GM21619 (cell line): Measurements from ENCODE around the gene CCDC6.

Experiments used
- ATAC-seq: cut with Tn5 transposase; IDR thresholded peaks from one replicate; pipeline ENCODE4 v1.9.1; 2021; ENCODE audit not compliant: unreplicated experiment

Gene CCDC6

DNA sequence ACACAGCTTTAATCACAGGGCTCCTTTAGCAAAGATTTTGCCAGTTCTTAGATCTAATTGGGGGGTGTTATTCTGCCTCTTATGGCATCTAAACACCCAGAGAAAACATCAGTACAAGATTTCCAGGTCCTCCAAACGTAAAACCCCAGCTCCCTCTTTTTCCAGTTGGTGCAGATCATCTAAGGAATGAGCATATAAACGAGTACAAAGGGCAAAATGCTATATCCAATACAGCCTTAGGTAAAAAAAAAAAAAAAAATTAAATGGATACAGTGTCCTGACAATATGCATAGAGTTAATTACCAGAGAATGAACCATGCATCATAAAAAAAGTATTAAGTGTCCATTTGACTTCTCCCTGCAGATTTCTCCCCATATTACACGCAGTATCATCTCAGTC, 50.3 kb downstream of the CCDC6 start:
- ATAC-seq: no peak

DNA sequence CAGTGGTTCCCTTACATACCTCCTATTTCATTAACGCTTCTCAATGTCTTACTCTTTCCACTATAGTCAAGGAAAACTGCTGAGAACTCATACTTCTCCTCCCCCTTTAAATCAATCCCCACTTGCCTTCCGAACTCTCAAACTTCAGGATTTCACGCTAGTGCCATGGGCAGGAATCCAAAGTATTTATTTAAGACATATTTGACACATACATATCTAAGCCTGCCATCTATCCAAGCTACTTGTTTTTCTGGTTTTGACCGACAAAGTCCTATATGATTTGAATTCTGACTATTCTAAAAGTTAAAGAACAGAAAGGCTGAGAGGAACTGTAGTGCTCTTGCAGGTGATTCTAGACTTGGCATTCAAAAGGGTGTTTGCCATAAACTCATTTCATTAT, 51.8 kb downstream of the CCDC6 start:
- no peak for ATAC-seq

- no peak for ATAC-seq
These were observed 53.7 kb downstream of the CCDC6 start for GRCh38 chr10:59852670-59853069.

DNA sequence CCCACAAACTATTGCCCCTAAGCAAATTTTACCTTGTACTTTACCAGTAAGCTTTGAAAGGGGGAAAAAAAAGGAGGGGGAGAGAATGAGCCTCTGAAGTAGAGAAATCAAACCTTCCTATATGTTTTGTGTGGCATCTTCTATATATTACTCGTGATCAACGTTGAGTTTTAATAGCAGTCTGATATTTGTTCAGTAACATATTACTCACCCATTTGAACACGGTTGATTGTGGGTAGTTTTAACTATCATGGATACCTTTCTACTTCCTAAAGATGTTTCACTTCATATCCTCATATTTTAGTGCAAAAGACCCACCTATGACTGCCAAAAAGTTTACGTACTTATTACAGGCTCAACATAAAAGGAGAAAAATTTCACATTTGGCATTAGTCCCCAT, 54.5 kb downstream of the CCDC6 start:
- no peak for ATAC-seq

DNA sequence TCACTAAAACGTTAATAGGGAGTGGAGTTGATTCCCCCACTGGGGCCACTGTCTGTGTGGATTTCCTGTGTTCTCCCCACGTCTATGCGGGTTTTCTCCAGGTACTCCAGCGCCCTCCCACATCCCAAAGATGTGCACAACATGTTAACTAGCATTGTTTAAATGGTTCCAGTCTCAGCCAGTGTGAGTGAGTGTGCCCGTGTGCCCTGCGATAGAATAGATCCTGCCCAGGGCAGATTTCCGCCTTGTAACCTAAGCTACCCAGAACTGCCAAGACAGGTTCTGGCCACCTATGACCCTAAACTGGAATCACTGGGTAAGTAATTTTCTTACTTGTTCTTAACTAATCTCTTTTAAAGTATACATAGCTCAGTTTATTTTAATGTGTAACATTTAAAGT, 58.5 kb downstream of the CCDC6 start:
- no peak for ATAC-seq

DNA sequence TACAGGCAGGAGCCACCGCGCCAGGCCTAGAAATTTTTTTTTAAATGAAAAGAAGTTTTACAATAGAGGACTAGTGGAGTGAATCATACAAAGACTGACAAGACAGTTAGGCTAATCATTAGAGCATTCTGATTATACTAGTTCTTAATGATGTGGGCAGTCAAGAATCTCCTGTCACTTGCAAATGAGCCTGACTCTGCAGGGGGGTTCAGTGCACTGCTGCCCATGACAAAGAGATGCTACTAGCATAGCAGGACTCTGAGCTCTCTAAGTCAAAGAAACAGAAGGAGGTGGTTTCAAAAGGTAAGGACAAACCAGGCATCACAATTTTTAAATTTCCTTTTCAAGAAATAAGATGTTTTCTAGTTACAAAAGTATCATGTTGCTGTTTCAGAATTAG, 59.0 kb downstream of the CCDC6 start:
- peak; percentile 69 for ATAC-seq

DNA sequence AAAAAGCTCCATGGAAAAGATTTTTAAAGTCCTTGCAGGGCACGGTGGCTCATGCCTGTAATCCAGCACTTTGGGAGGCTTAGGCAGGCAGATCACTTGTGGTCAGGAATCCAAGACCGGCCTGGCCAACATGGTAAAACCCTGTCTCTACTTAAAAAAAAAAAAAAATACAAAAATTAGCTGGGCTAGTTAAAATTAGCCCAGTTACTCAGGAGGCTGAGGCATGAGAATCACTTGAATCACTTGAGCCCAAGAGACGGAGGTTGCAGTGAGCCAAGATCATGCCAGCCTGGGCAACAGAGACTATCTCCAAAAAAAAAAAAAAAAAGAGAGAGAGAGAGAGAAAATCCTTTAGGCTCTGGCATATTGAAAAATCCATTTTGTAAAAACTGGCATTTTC, 61.9 kb downstream of the CCDC6 start:
- ATAC-seq: no peak

DNA sequence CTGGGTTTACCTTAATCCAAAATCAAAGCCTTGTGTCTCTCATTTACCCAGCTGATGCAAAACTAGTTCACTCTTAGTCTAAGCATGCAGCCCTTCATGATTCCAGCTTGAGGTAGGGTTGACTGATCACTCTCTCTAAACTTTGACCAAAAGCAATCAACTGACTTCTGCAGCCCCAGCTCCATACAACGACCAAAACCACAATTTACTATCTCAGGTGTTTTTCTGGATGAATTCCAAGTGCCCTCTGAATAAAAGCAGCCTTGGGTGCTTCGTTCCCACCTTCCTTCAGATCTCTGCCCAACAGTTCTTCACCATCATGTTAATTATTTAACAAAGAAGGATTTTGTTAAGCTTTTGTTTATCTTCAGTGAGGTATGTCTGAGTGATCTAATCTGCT, 62.6 kb downstream of the CCDC6 start:
- ATAC-seq: no peak

- no peak for ATAC-seq
These were observed 66.8 kb downstream of the CCDC6 start for GRCh38 chr10:59839576-59839975.

DNA sequence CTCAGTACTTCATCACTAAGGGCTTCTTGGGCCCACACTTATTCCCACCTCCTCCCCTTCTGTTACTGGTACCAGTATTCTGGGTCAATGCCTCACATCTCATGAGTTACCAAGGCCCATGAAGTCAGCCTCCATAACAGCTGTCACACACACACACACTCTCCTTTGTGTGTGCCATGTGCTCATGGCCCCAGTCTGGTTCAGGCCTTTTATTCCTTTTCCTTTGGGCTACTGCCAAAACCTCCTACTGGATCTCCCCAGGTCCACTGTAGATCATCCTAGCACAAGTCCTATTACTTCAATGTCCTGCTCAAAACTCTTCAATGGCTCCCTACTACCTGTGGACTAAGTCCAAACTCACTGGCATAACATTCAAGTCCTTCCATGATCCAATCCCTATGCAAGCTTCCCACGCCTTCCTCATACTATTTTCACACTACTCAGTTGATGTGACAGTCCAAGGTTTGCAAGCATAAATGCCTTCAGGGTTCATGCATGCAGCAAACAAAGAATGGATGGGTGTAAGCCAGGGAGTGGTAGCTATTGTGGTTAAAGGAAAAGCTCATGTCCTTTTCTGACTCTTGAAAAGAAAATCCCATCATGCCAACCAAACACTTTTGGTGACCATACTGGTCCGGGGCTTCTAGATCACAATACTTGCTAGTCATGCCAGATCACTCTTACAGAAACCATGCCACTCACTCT, 68.1 kb downstream of the CCDC6 start:
- no peak for ATAC-seq

DNA sequence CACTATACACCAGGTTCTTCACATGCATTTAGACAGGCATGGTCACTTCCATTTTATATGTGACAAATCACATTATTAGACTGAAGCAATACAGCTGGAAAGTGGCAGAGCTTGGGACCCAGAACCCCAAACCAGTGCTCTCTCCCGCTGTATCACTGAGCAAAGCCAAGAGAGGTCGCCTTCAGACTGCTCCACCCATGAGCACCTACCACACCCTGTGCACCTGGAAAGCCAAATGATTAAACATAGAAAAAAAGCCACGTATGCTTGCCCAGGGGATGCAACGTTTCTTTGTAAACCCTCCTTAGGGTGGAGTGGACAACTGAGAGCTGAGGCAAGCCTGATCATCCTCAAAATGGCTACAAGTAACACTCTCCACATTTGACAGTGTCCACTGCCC, 72.5 kb downstream of the CCDC6 start:
- ATAC-seq: no peak

DNA sequence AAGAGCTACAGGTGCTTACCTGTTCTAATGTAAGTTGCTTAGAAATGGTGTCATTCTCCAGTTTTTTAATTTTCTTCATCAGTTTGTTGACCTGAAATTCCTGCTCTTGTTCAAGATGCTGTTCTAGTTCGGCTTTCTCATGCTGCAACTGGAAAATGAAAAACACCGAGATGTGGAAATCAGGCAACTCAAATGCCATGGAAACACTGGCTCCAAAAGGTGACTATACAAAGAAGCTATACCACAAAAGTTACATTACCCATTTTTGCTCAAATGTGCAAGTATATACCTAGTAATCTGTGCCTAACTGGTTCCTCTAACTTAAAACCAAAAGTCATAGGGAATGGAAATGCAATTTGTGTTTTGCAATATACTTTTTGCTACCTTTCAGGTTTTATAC, 73.8 kb downstream of the CCDC6 start:
- ATAC-seq: no peak

- no peak for ATAC-seq
These were observed 74.5 kb downstream of the CCDC6 start for GRCh38 chr10:59831658-59832503.

- ATAC-seq: no peak
These were observed 75.6 kb downstream of the CCDC6 start for GRCh38 chr10:59830601-59831259.

GRCh38 chr10:59829601-59830000, 76.8 kb downstream of the CCDC6 start:
- peak; percentile 66 for ATAC-seq

- peak; percentile 41 for ATAC-seq
These were observed 77.3 kb downstream of the CCDC6 start for GRCh38 chr10:59829024-59829423.

DNA sequence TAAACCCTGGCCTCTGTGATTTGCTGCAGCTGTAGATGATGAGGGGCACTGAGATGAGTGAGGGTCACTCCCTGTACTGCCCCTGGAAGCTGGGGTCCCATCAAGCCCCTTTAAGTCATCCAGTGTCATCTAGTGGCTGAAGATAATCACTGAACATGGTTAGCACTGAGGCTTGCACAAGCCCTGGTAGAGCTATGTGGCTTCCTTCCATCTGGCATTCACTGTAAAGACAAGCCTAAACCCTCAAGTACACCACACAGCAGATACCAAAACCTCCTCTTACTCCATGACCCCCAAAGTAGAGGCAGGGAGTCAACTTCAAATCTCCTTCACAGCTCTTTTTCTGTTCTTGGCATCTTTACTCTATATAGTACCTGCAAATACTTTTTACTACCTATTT, 80.4 kb downstream of the CCDC6 start:
- ATAC-seq: no peak

- ATAC-seq: no peak
These were observed 82.6 kb downstream of the CCDC6 start for GRCh38 chr10:59823751-59824150.

DNA sequence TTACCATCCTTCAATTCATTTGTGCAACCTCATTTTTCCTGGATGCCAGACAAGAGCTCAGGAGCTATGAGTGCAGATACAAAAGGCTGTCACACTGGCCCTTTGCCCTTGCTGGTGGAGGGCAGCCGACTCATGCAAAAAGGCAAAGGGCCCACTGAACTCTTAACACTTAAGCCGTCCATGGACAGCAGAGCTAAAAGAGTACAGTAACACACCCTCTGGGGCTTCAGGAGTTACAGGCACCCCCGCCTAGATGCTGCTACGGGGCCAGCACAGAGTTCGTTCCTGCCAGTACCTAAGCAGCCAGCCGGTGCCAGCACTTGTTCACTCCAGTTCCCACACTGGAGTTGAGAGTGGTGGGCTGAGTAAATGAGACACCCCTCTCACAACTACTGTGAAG, 83.2 kb downstream of the CCDC6 start:
- ATAC-seq: no peak

DNA sequence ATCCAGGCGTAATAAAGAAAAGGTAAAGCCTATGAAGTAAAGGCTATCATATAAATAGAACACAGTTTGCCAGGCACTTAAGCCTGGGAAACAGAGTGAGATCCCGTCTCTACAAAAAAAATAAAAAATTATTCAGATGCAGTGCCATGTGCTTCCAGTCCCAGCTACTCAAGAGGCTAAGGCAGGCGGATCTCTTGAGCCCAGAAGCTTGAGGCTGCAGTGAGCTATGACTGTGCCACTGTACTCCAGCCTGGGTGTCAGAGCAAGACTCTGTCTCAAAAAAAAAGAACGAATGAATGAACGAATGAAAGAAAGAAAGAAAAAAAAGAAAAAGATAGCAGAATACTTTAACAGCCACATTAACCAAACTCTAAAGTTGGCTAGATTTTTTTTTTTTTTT, 85.9 kb downstream of the CCDC6 start:
- no peak for ATAC-seq

GRCh38 chr10:59819683-59820082, 86.7 kb downstream of the CCDC6 start:
- ATAC-seq: no peak

DNA sequence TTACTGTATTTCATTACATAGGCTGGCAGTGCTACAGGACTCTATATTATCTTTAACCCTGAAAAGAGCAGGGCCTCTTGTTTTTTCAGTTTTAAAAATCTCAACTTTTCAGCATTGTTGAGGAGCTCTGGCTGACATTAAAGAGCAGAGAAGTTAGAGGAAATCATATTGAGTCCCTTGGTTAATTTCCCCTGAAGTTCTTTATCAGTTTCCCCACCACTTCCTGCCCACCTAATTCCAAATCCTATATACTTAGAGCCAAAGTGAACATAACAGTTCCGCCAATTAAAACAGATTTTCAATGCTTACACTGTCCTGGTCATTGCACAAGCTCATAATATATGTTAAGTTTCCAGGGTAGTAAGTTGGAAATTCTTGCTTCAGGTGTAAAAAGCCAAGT, 87.1 kb downstream of the CCDC6 start:
- ATAC-seq: no peak
